Keratinocyte (primary cell): ENCODE results near the gene IQSEC3.

ENCODE experiments used
- CTCF ChIP-seq, 3 experiments: IDR thresholded peaks in 1 of 3; conservative IDR thresholded peaks in 1 of 3; optimal IDR thresholded peaks in 1 of 3; 2 replicates in 2 of 3; 3 replicates in 1 of 3; pipeline versions ENCODE3 to v1.5.1; 2011; ENCODE audit warnings: low read length in 3 of 3, mild to moderate bottlenecking in 3 of 3, moderate library complexity in 2 of 3, control low read depth in 1 of 3, inconsistent platforms in 1 of 3; ENCODE audit not compliant: insufficient read depth in 2 of 3; ENCODE audit errors: extremely low read depth in 1 of 3
- EZH2 ChIP-seq: IDR thresholded peaks from one replicate; pipeline ENCODE4 v1.6.1; 2012; ENCODE audit warnings: inconsistent platforms, mild to moderate bottlenecking, low read length, moderate library complexity

GRCh38 chr12:174596-174995 is 108.0 kb downstream of the IQSEC3 start:
- TF ChIP-seq CTCF (optimal IDR thresholded peaks at IDR 0.05 in 1 of 3, IDR thresholded peaks at IDR 0.05 in 1 of 3, conservative IDR thresholded peaks at IDR 0.05 in 1 of 3; ENCODE audit: extremely low read depth in 1 of 3, insufficient read depth in 2 of 3, low read length in 3 of 3) (no peak), EZH2 (no peak)
